Measurements from ENCODE around the gene CCDC183.
"Not testable (repeated sequence)": the region's sequence is repeated elsewhere in the genome, so short reads cannot be mapped to it uniquely, and the experiment has no call there.

CCDC183 gene

DNA sequence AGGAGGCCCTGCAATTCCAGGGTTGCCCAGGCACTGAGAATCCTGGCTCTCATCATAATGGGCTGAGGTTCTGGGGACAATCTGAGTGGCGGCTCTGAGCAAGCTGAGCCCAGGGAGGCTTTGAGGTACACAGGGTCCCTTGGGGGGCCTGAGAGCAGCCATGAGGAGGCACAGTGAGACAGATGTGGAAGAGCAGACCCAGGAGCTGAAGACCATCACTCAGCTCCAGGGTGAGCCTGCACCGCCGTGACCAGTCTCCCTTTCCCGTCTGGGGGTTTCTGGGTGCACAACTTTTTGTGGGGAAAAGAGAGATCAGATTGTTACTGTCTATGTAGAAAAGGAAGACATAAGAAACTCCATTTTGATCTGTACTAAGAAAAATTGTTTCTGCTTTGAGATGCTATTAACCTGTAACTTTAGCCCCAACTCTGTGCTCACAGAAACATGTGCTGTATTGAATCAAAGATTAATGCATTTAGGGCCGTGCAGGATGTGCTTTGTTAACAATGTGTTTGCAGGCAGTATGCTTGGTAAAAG lies at the start of gene CCDC183:
Gene CCDC183, plus strand, starts transcription at position 101 of the 537 bp plus-strand sequence. Its CDS starts 60 bp downstream, at position 161.
- DNase-seq, result no peak

DNA sequence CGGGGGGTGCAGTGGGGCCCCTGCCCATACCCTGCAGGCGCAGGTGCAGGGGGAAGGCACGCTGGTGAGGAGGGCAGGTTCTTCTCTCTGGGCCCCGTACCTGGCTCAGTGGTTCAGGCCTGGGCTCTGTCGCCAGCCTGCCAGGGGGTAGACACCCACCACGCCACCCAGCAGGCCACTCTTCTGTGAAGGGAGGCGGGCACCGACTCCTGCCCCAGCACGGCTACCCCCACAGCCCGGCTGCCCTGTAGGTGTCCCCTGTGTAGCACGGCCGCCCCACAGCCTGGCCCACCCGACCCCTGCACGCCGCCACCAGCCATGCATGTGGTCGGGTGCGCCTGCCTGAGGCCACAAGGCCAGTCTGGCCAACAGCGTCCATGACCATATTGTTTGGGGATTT lies 49.5 kb upstream of the CCDC183 start:
- DNase-seq, result no peak

DNA sequence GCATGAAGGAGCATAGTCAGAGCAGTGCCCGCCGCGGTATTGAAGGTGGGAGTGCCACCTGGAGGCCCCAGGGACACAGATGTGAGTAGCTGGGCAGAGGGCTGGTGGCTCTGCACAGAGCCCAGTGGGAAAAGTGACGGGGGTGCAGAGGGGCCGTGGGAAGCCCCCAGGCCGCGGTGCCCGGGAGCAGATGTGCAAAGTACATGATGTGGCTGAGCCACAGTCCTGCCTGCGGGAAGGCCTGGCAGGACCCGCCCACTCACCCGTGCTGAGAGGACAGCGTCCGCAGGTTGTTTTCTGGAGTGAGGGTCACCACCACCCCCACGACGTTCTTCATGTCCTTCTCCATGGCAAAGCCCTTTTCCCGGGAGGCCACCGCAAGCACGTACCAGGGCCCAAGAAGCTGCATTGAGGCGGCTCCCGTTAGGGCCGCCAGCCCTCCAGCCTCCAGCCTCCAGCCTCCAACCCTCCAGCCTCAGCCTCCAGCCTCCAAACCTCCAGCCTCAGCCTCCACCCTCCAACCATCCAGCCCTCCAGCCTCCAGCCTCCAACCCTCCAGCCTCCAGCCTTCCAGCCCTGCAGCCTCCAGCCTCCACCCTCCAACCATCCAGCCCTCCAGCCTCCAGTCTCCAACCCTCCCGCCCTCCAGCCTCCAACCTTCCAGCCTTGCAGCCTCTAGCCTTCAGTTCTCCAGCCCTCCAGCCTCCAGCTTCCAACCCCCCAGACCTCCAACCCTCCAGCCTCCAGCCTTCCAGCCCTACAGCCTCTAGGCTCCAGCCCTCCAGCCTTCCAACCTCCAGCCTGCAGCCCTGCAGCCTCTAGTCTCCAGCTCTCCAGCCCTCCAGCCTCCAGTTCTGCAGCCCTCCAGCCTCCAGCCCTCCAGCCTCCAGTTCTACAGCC lies 48.7 kb upstream of the CCDC183 start:
- no peak for DNase-seq

DNA sequence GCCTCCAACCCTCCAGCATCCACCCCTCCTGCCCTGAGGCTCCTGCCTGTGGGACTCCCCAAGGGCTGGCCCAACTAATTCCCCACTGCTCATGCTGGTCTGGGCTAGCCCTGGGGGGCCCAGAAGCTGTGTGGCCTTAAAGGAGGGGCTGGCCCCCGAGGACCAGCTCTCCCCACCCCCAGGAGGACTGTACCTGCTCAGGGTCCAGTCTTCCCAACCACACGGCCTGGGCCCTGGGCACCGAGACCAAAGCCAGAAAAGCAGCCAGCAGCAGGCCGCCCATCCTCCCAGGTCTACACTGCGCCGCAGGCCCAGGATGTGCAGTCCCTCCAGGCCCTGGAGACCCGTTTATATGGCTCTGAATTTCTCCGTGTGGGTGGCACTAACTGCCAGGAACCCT lies 47.9 kb upstream of the CCDC183 start, which contains the start of gene LCN6:
Gene LCN6, minus strand, starts transcription at position 325 of the 400 bp plus-strand sequence. Its CDS starts 42 bp downstream, at position 283.
- DNase-seq, result no peak

DNA sequence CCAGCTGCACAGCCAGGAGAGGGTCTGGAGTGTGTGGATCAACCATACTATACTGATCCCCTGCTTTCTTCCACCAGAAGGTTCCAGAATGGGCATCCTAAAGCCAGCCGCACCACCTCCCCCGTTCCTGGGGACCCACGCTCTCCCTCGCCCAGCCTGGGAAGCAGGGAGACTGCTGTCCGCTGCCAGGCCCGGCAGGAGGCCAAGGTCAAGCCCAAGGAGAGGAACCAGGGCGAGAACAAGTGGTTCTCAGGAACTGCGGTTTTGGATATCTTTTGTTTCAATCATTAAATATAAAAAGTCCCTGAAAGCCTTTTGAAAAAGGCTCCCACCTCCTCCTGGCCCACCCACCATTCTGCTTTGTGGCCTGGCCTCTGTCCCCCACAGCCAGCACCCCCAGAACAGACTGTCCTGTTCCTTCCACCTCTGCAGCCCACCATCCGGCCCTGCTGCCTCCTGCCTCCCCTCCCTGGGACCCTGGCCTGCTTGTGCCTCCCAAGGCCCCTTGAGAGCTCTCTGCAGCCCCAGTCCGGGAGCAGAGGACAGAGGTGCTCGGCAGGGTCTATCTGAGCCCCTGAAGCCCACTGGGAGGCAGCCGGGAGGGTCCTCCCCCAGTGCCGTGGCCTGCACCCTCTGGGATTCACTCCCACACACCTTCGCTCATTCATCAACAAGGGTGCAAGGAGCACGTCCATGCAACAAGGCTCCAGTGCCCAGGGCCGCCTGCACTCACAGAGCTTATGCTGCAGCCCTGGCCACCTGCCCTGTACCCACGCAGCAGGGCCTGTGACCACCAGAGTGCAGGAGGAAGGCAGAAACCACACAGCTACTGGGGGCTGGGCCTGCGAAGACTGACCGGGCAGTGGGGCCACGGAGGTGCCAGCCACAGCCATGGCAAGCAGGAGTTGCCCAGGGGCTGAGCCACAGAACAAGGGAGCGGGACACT lies 47.2 kb upstream of the CCDC183 start:
- no peak for DNase-seq

DNA sequence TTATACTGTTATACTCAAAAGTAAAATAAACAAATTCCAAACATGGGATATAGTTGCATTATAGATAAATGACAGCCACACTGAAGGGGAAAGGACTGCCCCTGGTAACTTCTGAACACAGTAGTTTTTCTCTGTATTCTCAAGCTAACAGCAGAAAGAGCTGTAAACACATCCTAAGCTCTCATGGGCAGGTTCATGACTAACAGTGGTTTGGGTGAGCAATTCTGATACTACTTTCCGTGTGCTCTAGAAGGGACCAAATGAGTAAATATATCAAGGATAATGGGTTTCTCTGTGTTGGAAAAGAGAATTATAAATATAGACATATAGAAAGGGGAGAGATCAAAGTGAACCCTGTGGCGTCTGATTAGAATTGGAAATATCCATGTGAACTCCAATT lies 45.6 kb upstream of the CCDC183 start:
- no peak for DNase-seq

DNA sequence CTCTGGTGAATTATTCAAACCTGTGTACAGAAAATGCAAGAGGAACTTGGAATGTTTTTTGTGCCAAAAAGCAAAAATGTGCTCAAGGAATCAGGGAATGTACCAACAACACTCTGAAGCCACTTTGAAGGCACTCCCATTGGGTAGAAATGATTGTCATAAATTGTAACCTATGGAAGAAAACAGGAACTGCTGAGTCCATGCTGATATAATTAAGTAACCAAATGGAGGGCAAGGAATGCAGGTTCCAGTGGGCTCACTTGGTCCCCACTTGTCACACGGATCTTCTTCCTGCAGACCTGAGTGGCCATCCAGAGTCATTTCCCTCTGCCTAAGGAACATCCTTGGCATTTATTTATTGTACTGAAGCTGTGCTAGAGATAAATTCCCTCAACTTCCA lies 44.9 kb upstream of the CCDC183 start:
- DNase-seq, result no peak

DNA sequence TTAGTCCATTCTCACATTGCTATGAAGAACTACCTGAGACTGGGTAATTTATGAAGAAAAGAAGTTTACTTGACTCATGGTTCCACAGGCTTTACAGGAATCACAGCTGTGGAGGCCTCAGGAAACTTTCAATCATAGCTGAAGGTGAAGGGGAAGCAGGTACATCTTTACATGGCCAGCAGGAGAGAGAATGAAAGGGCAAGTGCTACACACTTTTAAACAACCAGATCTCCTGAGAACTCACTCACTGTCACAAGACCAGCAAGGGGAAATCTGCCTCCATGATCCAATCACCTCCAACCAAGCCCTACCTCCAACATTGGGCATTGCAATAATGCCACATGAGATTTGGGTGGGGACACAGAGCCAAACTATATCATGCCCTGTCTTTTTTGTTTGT lies 44.3 kb upstream of the CCDC183 start:
- DNase-seq, result no peak

DNA sequence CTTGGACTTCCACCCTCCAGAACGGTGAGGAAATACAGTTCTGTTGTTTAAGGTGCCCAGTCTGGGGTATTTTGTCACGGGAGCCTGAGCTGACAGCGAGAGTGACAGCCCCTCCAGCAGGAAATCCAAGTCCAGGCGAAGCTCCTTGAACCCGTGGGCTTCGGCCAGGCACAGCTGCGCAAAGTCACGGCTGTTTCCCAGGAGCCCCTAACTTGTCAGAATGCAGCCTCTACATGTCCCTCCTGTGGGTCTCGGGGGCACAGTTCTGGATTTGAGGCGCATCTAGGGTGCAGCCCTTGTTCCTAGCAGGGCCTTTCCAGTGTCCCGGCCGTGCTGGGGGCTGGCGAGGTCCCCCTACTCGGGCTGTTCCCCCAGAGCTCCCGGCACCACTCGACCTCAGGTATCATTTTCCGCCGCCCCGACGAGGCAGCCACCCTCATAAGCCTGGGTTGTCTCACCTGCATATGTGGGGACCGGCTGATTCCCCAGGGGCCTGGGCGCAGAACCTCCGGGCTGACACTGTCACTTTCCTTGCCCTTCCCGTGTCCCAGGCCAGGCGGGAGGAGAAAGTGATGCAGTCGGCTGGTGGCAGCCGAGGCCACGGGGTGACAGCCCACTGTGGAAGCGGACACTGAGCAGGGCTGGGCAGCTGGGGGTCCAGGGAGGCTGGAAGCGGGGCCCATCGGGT lies 42.6 kb upstream of the CCDC183 start:
- no peak for DNase-seq

DNA sequence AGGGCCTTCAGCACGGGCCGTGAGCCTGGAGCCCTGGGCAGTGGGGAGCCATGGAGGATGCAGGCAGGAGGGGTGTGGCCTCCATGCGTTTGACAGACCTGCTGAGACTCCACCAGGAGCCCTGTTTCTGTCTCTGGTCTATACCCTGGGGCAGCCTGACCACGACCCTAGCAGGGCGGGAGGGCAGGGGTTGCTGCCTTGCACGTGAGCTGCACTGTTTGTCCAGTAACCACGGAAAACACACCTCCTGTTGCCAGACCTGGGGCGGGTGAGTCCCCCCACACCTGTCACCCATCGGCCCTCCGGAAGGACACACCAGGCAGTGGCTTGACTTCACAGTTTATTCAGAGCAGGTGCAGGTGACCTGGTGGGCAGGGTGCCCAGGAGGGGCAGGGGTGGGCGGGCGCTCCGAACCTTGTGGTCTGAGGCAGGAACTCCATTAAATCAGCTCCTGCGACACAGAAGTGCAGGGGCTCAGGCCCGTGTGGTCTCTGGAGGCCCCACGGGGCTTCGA lies 42.0 kb upstream of the CCDC183 start:
- no peak for DNase-seq

DNA sequence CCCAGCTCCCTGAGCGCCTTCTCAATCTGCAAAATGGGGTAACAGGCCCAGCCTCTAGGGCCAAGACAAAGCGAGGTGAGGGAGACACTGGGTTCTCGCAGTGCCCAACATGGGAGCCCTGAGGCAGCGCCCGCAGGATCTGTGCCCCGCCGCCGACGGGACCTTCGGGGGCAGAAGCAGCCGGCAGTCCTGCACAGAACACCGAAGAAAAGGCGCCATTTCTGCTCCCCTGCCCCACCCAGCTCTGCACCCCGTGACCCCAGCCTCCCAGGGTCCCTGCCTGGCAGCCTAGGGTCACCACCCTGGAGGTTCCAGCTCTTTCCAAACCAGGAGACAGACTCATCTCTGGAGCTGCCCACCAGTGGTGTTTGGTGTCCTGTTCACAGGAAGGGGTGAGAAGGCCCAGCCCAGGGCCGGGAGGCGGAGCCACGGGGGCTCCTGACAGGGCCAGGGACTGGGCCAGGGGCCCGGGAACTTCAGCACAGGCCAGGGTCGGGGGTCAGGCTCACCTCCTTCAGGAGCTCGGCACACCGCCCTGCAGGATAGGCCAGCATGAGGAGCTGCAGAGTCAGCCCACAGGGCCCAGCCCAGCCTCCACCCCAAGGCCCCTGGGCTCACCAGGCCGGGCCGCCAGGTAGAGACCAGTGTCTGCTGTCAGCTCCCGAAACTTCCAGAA lies 41.4 kb upstream of the CCDC183 start:
- DNase-seq, result no peak

DNA sequence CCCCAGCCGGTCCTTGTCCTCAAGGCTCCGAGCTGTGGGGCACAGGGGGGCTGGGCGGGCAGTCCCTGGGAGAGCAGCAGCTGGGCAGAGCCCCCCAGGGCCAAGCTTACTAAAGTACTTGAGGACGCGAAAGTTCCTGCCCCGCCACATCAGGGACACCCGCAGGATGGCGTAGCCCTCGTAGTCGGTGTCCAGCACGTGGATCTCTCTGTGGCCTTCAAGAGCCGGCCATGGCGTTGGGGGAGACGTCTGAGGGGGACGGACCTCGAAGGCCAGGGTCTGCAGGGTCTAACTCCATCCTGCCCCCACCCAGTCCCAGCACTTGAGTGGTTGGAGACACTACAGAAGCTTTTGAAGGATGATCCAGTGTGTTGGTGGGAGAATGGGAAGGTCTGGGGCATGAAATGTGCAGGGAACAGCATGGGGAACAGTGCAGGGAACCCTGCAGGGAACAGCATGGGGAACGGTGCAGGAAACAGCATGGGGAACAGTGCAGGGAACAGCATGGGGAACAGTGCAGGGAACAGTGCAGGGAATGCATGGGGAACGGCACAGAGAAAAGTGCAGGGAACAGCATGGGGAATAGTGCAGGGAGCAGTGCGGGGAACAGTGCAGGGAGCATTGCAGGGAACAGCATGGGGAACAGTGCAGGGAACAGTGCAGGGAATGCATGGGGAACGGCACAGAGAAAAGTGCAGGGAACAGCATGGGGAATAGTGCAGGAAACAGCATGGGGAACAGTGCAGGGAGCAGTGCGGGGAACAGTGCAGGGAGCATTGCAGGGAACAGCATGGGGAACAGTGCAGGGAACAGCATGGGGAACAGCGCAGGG lies 40.6 kb upstream of the CCDC183 start:
- not testable (repeated sequence) for DNase-seq

DNA sequence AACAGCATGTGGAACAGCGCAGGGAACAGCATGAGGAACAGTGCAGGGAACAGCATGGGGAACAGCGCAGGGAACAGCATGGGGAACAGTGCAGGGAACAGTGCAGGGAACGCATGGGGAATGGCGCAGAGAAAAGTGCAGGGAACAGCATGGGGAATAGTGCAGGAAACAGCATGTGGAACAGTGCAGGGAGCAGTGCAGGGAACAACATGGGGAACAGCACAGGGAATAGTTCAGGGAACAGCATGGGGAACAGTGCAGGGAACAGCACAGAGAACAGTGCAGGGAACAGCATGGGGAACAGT lies 40.1 kb upstream of the CCDC183 start:
- no peak for DNase-seq

DNA sequence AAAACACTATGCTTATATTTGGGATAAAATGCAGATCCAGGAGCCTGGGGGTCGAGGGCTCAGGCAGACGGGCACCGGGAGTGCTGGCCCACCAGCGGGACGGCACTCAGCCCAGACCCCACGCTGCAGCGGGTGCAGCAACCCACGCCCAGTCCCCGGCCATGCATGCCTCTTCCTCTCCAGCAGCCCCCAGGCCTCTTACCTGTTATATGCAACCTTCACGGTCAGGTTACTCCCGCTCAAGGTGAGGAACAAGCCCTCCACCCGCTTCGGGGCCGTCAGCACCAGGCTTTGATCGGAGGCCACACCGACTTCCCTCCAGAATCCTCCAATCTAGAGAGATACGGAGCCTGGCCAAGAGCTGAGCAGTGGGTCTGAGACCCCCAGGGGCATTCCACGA lies 39.3 kb upstream of the CCDC183 start:
- DNase-seq, result no peak

DNA sequence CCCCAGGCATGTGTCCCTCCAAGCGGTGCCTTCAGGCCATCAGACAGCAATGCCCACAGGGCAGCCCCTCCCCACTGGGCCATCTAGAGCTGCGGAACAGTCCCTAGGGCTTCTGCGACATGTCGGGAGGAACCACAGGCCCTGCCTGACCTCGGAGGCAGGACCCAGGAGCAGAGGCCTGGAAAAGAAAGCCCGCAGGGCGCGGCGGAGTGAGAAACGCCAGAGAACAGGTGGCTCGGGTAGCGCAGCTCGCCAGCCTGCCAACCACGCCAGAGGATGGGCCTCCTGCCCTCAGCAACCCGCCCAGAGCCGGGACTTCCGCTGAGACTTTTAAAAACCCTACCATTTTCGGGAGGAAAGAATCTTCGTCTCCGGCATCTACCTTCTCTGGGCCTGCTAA lies 38.8 kb upstream of the CCDC183 start:
- no peak for DNase-seq

DNA sequence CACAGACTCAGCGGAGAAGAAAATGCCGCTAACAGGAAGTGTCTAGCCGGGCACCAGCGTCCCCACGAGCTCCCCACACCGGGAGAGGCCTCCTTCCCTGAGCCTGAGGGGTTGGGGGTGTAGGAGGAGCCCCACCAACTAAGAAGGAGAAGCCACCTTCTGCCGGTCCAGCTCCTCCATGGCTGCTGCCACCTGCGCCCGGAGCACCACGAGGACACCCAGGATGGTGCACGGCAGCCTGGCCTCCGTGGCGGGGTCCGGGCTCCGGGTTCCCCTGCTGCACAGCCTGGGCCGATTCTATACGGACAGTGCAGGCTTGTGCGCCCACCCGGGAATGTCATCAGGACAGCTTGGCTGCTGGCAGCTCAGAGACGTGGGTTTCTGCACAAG lies 38.4 kb upstream of the CCDC183 start:
- no peak for DNase-seq

DNA sequence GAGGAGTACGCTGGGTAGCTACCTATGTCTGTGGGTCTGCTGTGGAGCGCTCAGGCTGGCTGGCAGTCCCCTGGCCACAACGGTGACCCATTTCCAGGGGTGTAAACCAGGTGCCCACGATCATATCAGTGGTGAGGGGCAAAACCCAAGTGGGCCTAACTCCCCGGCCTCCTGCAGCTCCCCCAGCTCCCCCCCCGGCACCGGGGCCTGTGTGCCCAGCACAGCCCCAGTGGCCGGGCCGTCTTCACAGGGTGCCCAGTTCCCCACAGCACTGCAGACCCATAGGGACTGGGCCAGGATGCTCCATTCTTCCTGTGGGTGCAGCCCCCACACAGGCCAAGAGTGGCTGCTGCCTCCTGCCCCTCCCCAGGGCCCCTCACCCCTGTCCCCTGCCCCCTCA lies 37.1 kb upstream of the CCDC183 start:
- DNase-seq, result no peak

DNA sequence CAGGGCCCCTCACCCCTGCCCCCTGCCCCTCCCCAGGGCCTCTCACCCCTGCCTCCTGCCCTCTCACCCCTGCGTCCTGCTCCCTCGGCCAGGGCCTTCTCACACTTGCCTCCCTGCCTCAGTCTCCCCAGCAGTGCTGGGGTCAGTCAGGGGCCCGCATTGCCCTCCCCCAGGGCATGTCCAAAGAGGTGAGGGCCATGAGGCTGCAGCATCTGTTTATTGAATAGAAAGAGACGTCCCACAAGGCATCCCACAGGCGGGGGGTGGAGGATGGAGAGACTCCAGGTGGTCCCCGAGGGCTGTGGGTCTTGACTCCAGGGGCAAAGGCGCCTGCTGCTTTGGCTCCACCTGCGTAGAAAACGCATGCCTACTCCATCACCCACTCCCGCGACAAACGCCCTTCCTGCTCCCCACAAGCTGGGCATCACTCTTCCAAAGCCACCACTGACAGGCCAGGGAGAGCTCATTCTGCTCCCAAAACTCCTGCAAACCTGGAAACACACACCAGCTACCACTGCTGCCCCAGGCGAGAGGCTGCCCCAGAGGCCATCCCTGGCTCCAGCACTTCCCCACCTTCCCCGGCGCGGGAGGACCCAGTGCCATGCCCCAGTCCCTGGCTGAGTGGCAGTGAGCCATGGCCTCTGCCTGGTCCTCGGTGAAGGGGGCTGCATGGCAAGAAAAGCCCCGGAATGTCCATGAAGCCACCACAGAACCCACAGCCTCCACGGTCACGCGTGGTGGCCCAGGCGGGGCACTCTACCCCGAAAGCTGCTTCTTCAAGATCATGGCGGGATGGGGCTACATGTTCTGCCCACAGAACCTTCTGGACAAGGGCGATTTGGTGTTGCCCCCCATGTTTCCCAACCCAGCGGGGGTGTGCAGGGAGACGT lies 36.5 kb upstream of the CCDC183 start:
- no peak for DNase-seq

DNA sequence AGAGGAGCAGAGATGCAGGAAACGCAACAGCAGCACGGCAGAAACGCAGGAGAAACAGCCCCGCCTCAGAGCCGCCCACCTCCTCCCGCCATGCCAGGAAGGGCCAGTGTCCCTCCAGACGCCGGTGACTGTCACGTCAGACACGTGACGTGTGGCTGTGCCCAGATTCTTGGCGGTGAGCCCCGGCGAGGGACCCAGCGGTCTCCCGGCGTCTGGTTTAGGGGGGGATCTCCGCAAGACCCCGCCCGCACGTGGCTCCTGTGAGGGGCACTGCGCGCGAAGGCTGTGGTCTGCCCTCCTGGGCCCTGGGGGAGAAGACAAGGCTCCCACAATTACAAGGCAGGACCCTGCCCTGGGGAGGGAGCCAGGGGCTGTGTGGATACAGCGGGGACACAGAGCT lies 35.7 kb upstream of the CCDC183 start:
- DNase-seq, result no peak
